Mononuclear cell (primary cell): ENCODE measurements around the gene BCL11B. TPM values are rescaled to one million over a fixed set of nuclear protein-coding genes. Genes with fewer than 3 reads are reported as not detected.
"Not testable (repeated sequence)": the region's sequence is repeated elsewhere in the genome, so short reads cannot be mapped to it uniquely, and the experiment has no call there.

Source experiments
- H3K27me3 ChIP-seq: 2 replicates; pipeline ENCODE4 v1.6.0; 2011; ENCODE audit warnings: low read length, control low read depth; ENCODE audit not compliant: insufficient read depth
- H3K4me1 ChIP-seq: 2 replicates; pipeline ENCODE4 v1.5.1; 2011; ENCODE audit warnings: mild to moderate bottlenecking, low read length, control low read depth; ENCODE audit not compliant: insufficient read depth
- H3K4me3 ChIP-seq: 2 replicates; pipeline ENCODE4 v1.5.1; 2011; ENCODE audit warnings: mild to moderate bottlenecking, low read length, moderate library complexity
- H3K9me3 ChIP-seq: 2 replicates; pipeline ENCODE4 v1.5.1; 2011; ENCODE audit warnings: low read depth, mild to moderate bottlenecking, control low read depth, low read length
- total RNA-seq: library from RNA; depleted of rRNA; stranded (reverse); fragments of >200 nt; gene quantifications from one replicate; pipeline ENCODE4 v1.2.3, GENCODE V29; 2012

The BCL11B gene
- total RNA-seq, 1 donor: 101 TPM

DNA sequence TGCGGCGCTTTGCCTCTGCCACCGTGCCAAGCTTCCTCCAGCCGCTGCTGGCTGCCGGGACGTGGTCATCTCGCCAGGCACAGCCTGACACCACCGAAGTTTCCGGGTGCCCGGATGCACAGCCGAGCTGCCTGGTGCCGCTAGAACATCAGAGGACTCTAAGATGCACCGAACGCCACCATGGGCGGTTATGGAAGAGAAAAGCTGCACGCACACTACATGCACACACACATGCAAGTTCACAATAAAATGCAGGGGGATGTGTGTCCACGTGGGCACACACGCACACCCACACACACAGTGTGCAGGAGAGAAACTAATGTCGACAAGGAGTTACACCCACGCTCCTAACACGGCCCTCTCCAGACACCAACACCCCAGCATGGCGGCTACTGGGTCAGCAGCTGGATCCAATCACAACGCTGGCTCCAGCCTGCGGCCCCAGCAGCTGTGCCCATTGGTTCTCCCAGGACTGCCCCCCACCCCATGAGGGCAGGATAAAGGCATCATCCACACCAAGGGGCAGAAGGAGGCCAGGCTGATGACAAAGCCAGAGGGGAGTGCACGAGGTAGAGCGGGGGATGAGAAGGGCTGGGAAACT is 82.7 kb downstream of the BCL11B start:
- H3K27me3 ChIP-seq: no peaks in the 10 kb centered on the region
- peaks cover 75% of the 10 kb centered on the region for H3K4me1 ChIP-seq
- no peaks in the 10 kb centered on the region for H3K9me3 ChIP-seq
- no peak overlapping the region for H3K4me3 ChIP-seq

DNA sequence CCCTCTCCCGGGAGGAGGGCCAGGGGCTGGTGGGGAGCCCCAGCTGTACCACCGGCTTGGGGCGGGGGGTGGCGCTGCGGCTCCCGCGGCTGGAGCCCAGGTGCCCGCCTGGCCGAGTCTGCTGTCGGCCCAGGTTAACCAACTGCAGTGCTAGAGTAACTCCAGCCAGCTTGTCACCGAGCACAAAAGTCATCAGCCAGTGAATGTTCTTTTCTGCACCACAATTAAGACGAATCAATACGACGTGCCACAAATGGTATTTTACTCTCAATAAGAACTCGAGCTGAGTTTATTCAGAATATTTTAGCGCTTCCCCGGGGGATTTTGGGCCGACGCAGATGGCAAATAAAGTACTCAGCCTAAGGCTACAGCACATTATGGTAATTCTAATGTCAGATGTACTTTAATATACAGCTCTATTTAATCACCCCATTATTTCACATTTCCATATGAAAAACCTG is 83.2 kb downstream of the BCL11B start:
- H3K4me3 ChIP-seq: no peak overlapping the region
- no peaks in the 10 kb centered on the region for H3K9me3 ChIP-seq
- no peaks in the 10 kb centered on the region for H3K27me3 ChIP-seq
- H3K4me1 ChIP-seq: peaks cover 75% of the 10 kb centered on the region

DNA sequence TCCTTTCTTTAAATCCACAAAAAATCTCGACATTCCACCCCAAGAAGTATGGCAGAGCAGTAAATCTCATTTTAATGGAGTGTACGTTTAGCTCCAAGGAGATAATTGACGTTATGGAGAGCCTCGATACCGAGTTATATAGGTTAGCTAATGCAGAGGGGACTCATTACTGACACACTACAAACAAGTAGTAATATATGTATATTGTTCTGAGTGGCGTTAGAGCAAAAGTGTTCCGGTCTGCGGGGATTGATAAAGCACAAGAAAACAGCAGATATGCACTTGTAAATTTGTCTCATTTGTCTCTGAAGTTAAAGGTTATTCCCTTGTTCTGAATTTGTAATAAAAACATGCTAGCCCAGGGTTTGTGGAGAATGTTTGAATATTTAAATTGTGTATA is 84.1 kb downstream of the BCL11B start:
- H3K4me3 ChIP-seq: no peak overlapping the region
- H3K4me1 ChIP-seq: peaks cover 75% of the 10 kb centered on the region
- H3K9me3 ChIP-seq: no peaks in the 10 kb centered on the region
- no peaks in the 10 kb centered on the region for H3K27me3 ChIP-seq

GRCh38 chr14:99186956-99187690 is 84.9 kb downstream of the BCL11B start:
- Histone ChIP-seq H3K9me3 (no peaks in the 10 kb centered on the region), H3K4me1 (peaks cover 76% of the 10 kb centered on the region), H3K4me3 (no peak overlapping the region)

GRCh38 chr14:99186336-99186735 is 85.7 kb downstream of the BCL11B start:
- H3K4me1 ChIP-seq: peaks cover 78% of the 10 kb centered on the region
- H3K27me3 ChIP-seq, H3K4me3 ChIP-seq, H3K9me3 ChIP-seq: not testable (repeated sequence)

More at GRCh38 chr14:99186956-99187690, 84.9 kb downstream of the BCL11B start:
- no peaks in the 10 kb centered on the region for H3K27me3 ChIP-seq

DNA sequence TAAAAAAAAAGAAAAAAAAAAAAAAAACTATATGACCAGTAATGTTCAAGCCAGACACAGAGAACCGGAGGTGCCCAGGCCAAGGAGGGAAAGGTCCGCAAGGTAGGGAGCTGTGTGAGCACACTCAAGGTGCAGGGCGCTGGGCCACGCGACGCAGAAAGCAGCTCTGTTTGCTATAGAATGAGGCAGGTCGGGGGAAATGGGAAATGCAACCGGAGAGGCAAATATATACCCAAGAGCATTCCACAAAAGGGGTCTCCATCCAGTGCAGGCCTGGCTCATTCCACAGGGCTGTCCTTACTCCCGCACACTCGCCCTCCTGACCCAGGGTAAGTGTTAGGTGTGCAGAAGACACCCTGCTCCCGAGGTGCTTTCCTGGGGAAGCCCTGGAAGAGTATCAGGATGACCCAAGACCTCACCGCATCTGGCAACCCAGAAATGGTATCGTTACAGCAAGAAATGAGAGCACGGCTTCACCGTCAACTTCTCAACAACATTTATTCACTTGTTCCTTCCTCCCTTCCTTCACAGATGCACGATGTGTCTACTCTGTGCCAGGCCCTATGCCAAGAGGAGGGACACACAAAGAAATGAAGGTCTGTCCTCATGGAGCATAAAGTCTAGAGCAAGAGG is 86.4 kb downstream of the BCL11B start:
- Histone ChIP-seq H3K4me1 (peaks cover 78% of the 10 kb centered on the region), H3K4me3 (no peak overlapping the region), H3K27me3 (no peaks in the 10 kb centered on the region), H3K9me3 (no peaks in the 10 kb centered on the region)

DNA sequence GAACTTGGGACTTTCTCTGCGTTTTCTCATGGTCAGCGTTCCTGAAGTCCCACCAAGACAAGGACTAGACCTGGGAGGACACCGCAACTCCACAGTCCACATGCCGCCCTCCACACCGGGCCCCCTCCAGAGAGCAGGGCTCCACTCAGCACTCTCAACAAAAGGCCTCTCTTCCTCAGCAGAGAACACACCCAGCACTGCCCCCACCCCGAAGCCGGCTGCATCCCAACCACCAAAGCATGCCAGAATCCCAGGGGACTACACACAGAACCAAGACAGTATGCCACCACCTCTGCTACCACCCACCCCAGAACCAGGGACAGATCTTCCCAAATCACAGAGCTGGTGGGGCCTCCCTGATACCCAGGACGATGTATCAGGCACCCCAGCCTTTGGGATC is 88.3 kb downstream of the BCL11B start:
- no peaks in the 10 kb centered on the region for H3K9me3 ChIP-seq
- no peaks in the 10 kb centered on the region for H3K27me3 ChIP-seq
- H3K4me3 ChIP-seq: no peak overlapping the region
- peaks cover 79% of the 10 kb centered on the region for H3K4me1 ChIP-seq

- Histone ChIP-seq H3K9me3 (no peaks in the 10 kb centered on the region), H3K4me3 (no peak overlapping the region), H3K27me3 (no peaks in the 10 kb centered on the region), H3K4me1 (peaks cover 83% of the 10 kb centered on the region)
These were observed 88.7 kb downstream of the BCL11B start for GRCh38 chr14:99183311-99183710.

DNA sequence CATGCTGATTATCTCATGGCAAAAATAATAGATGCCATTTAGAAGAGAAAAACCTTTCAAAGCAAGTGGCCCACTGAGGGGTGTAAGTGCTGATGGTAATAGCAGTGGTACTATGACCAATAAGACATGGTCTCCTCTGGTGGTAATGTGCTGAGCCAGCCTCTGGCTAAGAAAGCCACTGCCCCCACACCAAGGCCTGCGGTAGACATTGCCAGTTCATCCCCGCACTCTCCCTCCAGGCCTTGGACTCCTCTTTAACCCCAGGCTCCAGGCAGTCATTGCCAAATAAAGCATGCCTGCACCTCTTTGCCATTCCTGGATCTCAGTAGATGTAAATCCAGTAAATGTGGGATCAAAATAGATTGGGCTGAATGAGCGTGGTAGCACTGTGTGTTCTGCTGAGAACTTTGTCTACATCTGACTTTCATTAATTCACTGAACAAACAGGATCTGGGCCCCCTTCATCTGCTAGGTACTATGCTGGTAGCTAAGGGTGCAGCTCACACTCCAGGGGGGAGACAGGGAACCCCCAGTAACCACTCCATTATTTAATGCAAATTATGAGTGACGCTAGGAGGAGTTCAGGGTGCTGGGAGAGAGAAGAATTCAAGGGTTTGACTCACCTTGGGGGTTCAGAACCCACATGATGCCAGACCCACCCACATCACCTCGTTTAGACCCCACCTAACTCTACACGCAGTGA is 89.3 kb downstream of the BCL11B start:
- H3K27me3 ChIP-seq: no peaks in the 10 kb centered on the region
- H3K4me3 ChIP-seq: no peak overlapping the region
- peaks cover 83% of the 10 kb centered on the region for H3K4me1 ChIP-seq
- H3K9me3 ChIP-seq: no peaks in the 10 kb centered on the region

- H3K4me1 ChIP-seq: peaks cover 75% of the 10 kb centered on the region
- no peaks in the 10 kb centered on the region for H3K27me3 ChIP-seq
- no peak overlapping the region for H3K4me3 ChIP-seq
These were observed 90.0 kb downstream of the BCL11B start for GRCh38 chr14:99181804-99182520.

DNA sequence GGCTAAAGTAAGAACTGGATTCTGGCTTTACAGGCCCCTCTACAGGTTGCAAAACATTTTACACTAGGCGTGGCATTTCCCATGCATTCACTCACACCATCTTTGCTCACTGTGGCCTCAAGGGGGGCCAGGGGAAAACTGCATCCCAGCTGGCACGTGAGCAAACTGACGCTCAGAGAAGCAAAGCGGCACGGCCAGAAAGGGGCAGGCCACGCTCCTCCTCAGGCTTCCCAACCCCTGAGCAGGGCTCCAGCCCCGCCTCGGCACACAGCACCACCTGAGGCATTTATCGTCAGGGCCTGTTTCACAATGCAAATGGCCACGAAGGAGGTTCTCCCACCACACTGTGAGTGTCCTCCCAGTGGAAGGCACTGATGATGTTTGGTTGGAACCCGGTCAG is 90.8 kb downstream of the BCL11B start:
- no peaks in the 10 kb centered on the region for H3K27me3 ChIP-seq
- peaks cover 70% of the 10 kb centered on the region for H3K4me1 ChIP-seq
- H3K4me3 ChIP-seq: no peak overlapping the region
- no peaks in the 10 kb centered on the region for H3K9me3 ChIP-seq

More at GRCh38 chr14:99181804-99182520, 90.0 kb downstream of the BCL11B start:
- H3K9me3 ChIP-seq: no peaks in the 10 kb centered on the region

GRCh38 chr14:99179946-99180345 is 92.1 kb downstream of the BCL11B start:
- no peak overlapping the region for H3K4me3 ChIP-seq

GRCh38 chr14:99179506-99179905 is 92.5 kb downstream of the BCL11B start:
- Histone ChIP-seq H3K27me3 (no peaks in the 10 kb centered on the region), H3K4me3 (no peak overlapping the region), H3K4me1 (peaks cover 54% of the 10 kb centered on the region), H3K9me3 (no peaks in the 10 kb centered on the region)

More at GRCh38 chr14:99179946-99180345, 92.1 kb downstream of the BCL11B start:
- Histone ChIP-seq H3K4me1 (peaks cover 58% of the 10 kb centered on the region), H3K27me3 (no peaks in the 10 kb centered on the region), H3K9me3 (no peaks in the 10 kb centered on the region)
